ENCODE data around the gene RHOH.
A peak's percentile ranks its signal among the peaks of the same experiment; 100 is the strongest.

The RHOH gene

DNA sequence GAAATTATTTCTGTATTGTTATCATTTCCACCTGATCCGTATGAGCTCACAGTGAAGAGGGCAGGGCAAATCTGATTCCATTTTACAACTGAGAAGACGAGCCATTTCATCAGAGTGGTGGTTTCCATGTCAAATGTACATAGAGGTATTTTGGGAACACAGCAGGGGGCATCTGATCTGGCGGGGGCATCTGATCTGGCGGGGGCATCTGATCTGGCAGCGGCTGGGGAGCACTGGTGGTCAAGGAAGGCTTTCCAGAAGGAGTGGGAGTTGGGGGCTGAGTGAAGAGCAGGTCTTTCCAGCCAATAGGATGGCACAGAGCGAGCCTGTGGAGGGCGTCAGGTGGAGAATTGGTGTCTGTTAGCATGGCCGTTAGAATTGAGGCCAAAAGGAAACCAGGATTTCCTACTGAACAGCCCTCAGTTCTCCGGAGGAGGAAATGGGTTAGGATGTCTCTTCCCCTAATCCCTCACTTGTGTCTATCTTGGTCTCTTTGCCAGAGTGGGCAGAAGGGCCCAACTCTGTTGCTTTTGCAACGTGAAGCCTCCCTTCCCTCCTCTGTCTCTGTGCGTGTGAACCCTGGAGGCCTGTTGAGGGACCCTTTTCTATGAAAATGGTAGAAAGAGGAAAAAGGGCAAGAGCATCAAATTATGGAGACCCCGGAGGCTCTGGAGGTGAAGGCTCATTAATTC, 41.3 kb downstream of the RHOH start:
- no peak for DNase-seq (ENCODE audit: low spot score)

DNA sequence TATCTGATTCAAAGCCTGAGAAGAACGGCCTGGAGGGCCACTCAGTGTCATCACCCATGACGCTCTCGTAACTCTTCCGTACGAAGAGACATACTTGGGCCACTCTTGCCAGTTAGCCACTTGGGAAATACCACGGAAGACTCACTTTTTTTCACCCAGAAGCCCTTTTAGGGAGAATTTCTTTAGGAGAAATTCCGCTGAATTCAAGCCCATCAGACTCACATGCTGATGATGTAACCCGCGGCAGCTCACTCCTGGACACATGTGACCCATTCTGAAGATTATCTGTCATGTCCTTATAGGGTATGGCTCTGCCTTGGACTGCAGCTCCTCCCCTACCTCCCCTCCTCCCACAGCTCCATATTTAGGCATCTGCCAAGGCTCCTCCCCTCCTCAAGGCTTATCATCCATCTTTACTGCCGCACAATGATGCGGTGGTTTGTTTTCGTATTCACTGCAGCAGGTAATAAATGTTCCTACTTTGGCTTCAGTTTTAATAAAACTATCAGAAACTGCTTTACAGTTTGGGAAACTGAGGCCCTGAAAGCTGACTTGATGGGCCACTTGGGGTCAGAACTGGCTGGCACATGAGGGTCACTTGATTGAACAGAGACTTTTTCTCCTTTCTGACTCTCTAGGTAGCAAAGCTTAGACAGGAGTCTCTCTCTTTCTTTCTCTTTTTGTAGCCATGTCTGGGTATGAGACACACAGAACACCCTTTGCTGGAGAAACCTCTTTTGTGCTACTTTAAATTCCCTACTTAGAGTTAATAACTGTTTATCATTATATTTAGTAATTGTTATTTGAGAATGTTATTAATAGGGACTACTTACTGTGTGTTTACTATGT, 42.1 kb downstream of the RHOH start:
- DNase-seq (ENCODE audit: low spot score), result no peak

- DNase-seq (ENCODE audit: low spot score), result no peak
Measured at GRCh38 chr4:40240040-40240653, 43.3 kb downstream of the RHOH start.

GRCh38 chr4:40241026-40241425, 44.2 kb downstream of the RHOH start:
- no peak for DNase-seq (ENCODE audit: low spot score)

DNA sequence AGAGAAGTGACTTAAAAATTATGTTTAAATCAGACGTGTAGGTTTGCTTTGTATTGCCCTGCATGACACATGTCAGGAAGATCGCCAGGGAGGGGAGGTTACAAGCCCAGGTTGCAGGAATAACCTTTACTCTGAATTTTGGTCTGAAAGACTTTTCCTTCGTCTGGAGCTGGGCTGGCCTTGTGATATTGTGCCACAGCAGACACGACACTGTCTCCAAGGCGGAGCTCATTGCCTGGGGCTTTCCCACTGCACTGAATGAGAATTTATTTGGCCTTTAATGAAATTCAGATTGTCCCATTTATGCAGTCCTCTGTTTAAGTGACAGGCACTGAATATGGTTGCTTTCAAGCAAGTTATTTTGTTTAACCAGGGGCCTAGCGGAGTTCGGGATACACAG, 45.1 kb downstream of the RHOH start:
- no peak for DNase-seq (ENCODE audit: low spot score)

GRCh38 chr4:40243386-40243948, 46.6 kb downstream of the RHOH start:
- no peak for DNase-seq (ENCODE audit: low spot score)

DNA sequence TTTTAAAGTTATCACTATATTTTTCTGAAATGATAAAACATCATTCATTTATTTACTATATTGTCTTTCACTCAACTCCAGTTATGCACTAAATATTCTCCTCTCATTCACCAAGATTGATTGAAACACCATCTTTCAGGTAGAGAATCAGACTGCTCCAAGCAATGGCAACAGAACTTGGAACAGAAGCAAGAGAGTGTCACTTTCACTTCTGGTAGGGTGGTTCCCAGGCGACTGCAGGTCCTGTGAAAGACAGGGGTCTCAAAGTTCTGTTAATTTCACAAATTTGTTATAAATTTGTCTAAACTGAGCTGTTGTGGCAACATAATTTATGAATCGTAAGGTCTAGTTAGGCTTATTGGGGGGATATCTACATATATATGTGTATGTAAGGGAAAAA, 47.8 kb downstream of the RHOH start:
- no peak for DNase-seq (ENCODE audit: low spot score)

DNA sequence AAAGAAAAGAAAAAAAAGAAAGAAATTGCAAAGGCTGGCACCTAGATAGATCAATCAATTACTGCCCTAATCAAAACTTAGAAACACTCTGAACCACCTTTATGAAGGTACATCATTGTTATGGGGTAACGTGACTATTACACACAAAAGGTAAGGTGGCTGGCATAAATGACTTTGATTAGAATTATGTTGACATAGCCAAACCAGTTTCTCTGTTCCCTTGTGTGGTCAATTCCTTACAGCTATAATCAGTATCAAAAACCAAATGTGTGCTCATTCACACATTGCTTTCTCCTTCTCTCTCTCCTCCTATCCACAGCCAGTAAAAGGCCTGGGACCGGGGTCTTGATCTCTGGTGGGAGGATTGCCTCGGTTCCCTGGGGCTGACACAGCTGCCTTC, 48.7 kb downstream of the RHOH start:
- DNase-seq (ENCODE audit: low spot score), result no peak

DNA sequence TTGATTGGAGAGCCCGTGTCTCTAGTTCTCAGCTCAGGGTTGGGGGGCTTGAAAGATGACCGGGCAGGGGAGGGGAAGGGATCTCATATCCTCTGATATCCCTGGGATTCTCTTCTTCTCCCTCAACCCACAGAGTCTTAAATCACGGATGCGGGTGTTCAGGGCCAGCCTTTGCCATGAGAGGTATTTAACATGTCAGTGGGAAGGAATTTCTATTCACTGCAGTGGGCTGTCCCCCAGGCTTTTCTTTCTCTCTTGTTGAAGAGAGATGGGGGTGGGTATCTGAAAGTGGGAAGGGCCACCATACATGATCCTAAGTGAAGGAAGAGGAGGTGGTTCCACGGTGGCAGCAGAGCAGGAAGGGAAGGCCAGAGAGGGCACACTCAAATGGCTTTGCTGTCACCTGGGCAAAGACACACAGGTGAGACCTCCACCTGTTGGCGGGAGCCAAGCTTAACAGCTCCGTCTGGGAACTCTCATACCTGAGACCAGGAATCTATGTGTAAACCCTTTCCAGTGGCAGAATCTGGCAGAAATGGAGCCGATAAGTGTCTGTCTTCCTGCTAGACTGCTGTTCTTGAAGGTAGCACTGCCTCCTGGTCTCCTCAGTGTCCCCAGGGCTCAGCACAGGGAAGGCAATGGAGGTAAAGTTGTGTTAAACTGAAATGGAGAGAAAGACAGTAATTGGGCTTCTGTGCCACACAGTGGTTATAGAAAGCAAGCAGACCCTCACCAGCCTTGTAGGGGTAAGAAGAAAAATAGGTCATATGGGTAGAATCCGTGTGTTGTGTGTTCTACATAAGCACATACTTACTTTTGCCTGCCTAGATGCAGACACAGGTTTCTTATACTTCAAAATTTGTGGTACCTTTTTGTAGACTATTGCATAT, 49.4 kb downstream of the RHOH start:
- DNase-seq (ENCODE audit: low spot score), result peak; percentile 3

DNA sequence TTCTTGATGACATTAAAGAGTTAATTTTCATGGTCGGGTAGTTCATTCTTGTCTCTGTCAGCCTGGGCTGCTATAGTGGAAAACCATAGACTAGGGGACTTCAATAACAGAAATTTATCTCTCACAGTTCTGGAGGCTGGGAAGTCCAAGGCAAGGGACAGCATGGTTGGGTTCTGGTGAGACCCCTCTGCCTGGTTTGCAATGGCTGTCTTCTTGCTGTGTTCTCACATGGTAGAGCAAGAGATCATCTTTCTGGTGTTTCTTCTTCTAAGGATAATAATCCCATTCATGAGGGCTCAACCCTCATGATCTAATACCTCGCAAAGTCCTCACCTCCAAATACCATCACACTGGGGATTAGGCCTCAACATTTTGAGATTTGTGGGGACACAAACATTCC, 50.1 kb downstream of the RHOH start:
- DNase-seq (ENCODE audit: low spot score), result no peak

DNA sequence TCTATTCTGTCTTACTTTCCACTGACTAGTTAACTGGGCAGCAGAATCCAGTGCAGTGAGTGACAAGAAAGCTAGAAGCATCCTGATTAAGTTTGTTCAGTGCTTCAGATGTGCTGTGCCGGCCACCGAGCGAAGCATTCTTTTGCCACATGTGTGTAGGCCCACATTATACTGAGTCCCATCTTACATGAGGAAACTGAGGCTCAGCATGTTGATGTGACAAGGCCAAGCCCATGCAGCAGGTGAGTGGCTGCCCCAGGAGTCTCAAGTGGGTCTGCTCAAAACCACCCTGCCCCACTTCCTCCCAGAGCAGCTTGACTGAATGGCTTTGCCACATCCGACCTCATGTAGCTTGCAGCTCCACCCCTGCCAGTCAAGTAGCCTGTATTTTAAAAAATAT, 50.5 kb downstream of the RHOH start:
- no peak for DNase-seq (ENCODE audit: low spot score)

- peak; percentile 39 for DNase-seq (ENCODE audit: low spot score)
Measured at GRCh38 chr4:40251366-40251765, 54.5 kb downstream of the RHOH start.

DNA sequence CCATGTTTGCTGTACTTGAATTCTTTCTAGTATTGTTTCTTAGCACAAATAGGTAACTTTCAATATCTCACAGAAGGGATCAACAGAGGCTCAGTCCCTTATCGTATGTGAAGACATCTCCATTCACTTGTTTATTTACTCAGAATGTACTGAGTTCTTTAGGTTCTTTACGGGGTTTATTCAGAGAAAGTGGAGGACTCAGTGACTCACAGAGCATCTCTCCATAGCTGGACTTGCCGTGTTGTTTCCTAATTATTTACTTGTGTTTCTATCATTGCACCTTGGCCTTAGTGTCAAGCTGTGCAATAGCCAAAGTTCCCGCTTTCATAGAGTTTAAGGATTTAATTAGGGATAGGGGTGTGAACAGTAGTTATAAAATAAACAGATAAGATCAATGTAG, 57.1 kb downstream of the RHOH start:
- DNase-seq (ENCODE audit: low spot score), result no peak

GRCh38 chr4:40254608-40255392, 58.0 kb downstream of the RHOH start:
- DNase-seq (ENCODE audit: low spot score), result peak; percentile 41

- peak; percentile 88 for DNase-seq (ENCODE audit: low spot score)
Measured at GRCh38 chr4:40255393-40256281, 58.8 kb downstream of the RHOH start.

GRCh38 chr4:40256329-40256728, 59.5 kb downstream of the RHOH start:
- DNase-seq (ENCODE audit: low spot score), result no peak

DNA sequence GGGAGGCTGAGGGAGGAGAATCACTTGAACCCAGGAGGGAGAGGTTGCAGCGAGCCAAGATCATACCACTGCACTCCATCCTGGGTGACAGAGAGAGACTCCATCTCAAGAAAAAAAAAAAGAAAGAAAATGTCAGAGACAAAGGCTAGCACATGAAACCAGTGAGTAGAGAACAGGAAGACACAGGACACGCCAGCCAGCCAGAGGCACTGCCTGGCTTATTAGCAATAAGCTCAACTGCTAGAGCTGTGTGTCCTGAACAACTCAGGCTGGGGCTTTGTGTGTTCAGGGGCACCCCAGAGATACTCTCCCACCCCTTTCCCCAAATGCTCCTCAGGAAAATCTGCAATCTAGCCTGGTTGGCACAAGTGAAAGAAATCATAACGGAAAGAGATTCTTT, 60.0 kb downstream of the RHOH start:
- DNase-seq (ENCODE audit: low spot score), result no peak

DNA sequence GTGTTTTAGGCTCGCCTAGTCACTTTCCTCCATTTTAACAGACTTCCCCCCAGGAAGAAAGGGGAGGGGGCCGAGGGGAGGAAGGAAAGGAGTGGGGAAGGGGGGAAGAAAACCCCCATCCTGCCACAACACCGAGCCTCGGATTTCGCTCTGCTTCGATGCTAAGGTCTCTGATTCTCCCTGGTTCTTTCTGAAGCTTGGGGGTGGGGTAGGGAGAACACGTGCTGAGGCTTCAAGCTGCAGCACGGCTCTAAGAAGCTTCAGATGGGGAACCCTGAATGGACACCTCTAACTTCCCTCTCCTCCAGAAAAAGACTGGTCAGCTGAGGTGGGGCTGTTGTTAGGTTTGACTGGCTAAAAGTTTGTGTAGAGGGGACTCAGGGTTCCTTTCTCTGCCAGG, 61.8 kb downstream of the RHOH start:
- DNase-seq (ENCODE audit: low spot score), result no peak

GRCh38 chr4:40261231-40262076, 64.6 kb downstream of the RHOH start:
- no peak for DNase-seq (ENCODE audit: low spot score)
